IMR-90 (cell line): ENCODE measurements around the gene MNAT1. TPM values are rescaled to one million over a fixed set of nuclear protein-coding genes. Genes with fewer than 3 reads are reported as not detected.

Experiments used
- ATAC-seq: fragments of 200-7000 bp; cut with Tn5 transposase; 2 replicates; pipeline ENCODE4 v1.9.1; 2020; ENCODE audit warnings: low read depth, mild to moderate bottlenecking, moderate library complexity
- BruUV-seq: library from RNA; stranded (reverse); fragments of 400-500 nt; replicated peaks from 2 replicates; lab custom pipeline; 2021; lab: Mats Ljungman, UMichigan
- CTCF ChIA-PET: fragments of 300-600 bp; formaldehyde crosslinking; extraction: SDS; loops from one replicate; lab custom pipeline; 2021; ENCODE audit warnings: antibody characterized with exemption; lab: Yijun Ruan, JAX
- POLR2A ChIA-PET: fragments of 300-600 bp; sonication (Branson Sonifier 250); formaldehyde crosslinking; loops from one replicate; lab custom pipeline; 2022; ENCODE audit warnings: antibody characterized with exemption; ENCODE audit not compliant: unreplicated experiment; lab: Charles Lee
- DNase-seq: peaks from one replicate; pipeline ENCODE4 v3.0.0; 2013
- H2AFZ ChIP-seq: replicated peaks from 2 replicates; pipeline ENCODE3; 2013; ENCODE audit warnings: low read length, mild to moderate bottlenecking; ENCODE audit not compliant: poor library complexity
- H2AK5ac ChIP-seq: 2 replicates; pipeline ENCODE4 v1.6.1; 2013; ENCODE audit warnings: low read depth, low read length, inconsistent platforms
- H2AK9ac ChIP-seq: replicated peaks from 2 replicates; pipeline ENCODE3; 2013; ENCODE audit warnings: mild to moderate bottlenecking, low read depth, low read length, moderate library complexity; ENCODE audit not compliant: poor library complexity
- H2BK120ac ChIP-seq: 2 replicates; pipeline ENCODE4 v1.6.1; 2013; ENCODE audit warnings: low read depth, low read length, inconsistent platforms
- H2BK15ac ChIP-seq: 3 replicates; pipeline ENCODE4 v1.6.1; 2013; ENCODE audit warnings: low read depth, low read length, inconsistent platforms
- H2BK20ac ChIP-seq: 2 replicates; pipeline ENCODE4 v1.6.1; 2013; ENCODE audit warnings: low read depth, mild to moderate bottlenecking, inconsistent platforms, low read length, moderate library complexity
- H2BK5ac ChIP-seq: 2 replicates; pipeline ENCODE4 v1.6.1; 2013; ENCODE audit warnings: mild to moderate bottlenecking, low read depth, low read length, inconsistent platforms; ENCODE audit not compliant: poor library complexity, severe bottlenecking
- H3K14ac ChIP-seq: replicated peaks from 2 replicates; pipeline ENCODE4 v1.6.1; 2013; ENCODE audit warnings: low read depth, low read length, inconsistent platforms
- H3K18ac ChIP-seq: 2 replicates; pipeline ENCODE4 v1.6.1; 2013; ENCODE audit warnings: low read depth, low read length, control low read depth
- H3K23ac ChIP-seq: 2 replicates; pipeline ENCODE4 v1.6.1; 2013; ENCODE audit warnings: low read depth, low read length, inconsistent platforms
- H3K27ac ChIP-seq: 2 replicates; pipeline ENCODE4 v1.5.1; 2013; ENCODE audit warnings: mild to moderate bottlenecking, control low read depth, low read length; ENCODE audit not compliant: insufficient read depth
- H3K27me3 ChIP-seq: 2 replicates; pipeline ENCODE4 v1.6.1; 2013; ENCODE audit warnings: low read length; ENCODE audit not compliant: control insufficient read depth, insufficient read depth
- H3K36me3 ChIP-seq: 2 replicates; pipeline ENCODE4 v1.6.1; 2013; ENCODE audit warnings: low read length, mixed read lengths; ENCODE audit not compliant: control insufficient read depth, insufficient read depth
- H3K4ac ChIP-seq: 2 replicates; pipeline ENCODE4 v1.6.1; 2013; ENCODE audit warnings: low read depth, low read length, inconsistent platforms
- H3K4me1 ChIP-seq: 2 replicates; pipeline ENCODE4 v1.6.1; 2013; ENCODE audit warnings: low read length, mixed read lengths; ENCODE audit not compliant: control insufficient read depth, insufficient read depth
- H3K4me2 ChIP-seq: 2 replicates; pipeline ENCODE4 v1.6.1; 2013; ENCODE audit warnings: low read depth, mild to moderate bottlenecking, control low read depth, low read length, moderate library complexity
- H3K4me3 ChIP-seq: 2 replicates; pipeline ENCODE4 v1.5.1; 2013; ENCODE audit warnings: low read depth, mild to moderate bottlenecking, control low read depth, low read length, moderate library complexity; ENCODE audit not compliant: insufficient read depth
- H3K56ac ChIP-seq: 2 replicates; pipeline ENCODE4 v1.6.1; 2013; ENCODE audit warnings: low read length, inconsistent platforms; ENCODE audit not compliant: insufficient read depth; ENCODE audit errors: extremely low read depth
- H3K79me1 ChIP-seq, 2 experiments: 2 replicates each; pipeline ENCODE4 v1.6.1; 2013; ENCODE audit warnings: low read length in 2 of 2, inconsistent platforms in 1 of 2, low read depth in 1 of 2
- H3K9ac ChIP-seq: 2 replicates; pipeline ENCODE4 v1.6.1; 2013; ENCODE audit warnings: low read depth, low read length, control low read depth
- H3K9me1 ChIP-seq: 2 replicates; pipeline ENCODE4 v1.6.1; 2013; ENCODE audit warnings: low read length, inconsistent platforms; ENCODE audit not compliant: insufficient read depth
- H3K9me3 ChIP-seq: 2 replicates; pipeline ENCODE4 v1.6.1; 2013; ENCODE audit warnings: low read length; ENCODE audit not compliant: control insufficient read depth, insufficient read depth
- H4K20me1 ChIP-seq: 2 replicates; pipeline ENCODE4 v1.6.1; 2013; ENCODE audit warnings: low read length, inconsistent platforms; ENCODE audit not compliant: insufficient read depth
- H4K5ac ChIP-seq: 2 replicates; pipeline ENCODE4 v1.6.1; 2013; ENCODE audit warnings: mild to moderate bottlenecking, low read depth, low read length, control low read depth
- H4K8ac ChIP-seq, 2 experiments: 2 replicates each; pipeline ENCODE4 v1.6.1; 2013; ENCODE audit warnings: low read depth in 2 of 2, low read length in 2 of 2, control low read depth in 1 of 2, inconsistent platforms in 1 of 2
- H4K91ac ChIP-seq: 2 replicates; pipeline ENCODE4 v1.6.1; 2013; ENCODE audit warnings: low read depth, low read length, inconsistent platforms; ENCODE audit not compliant: insufficient read depth
- CTCF ChIP-seq: conservative IDR thresholded peaks from 2 replicates; pipeline ENCODE4 v1.5.1; 2012; ENCODE audit warnings: mild to moderate bottlenecking, low read depth, low read length, improper control_type of control experiment
- FOS ChIP-seq: fragments of 150-350 bp; IDR thresholded peaks from 2 replicates; pipeline ENCODE4 v1.6.1; 2016; ENCODE audit warnings: low read depth, low read length
- MAZ ChIP-seq: IDR thresholded peaks from 2 replicates; pipeline ENCODE4 v1.6.1; 2012; ENCODE audit warnings: low read depth, mild to moderate bottlenecking, low read length, improper control_type of control experiment, moderate library complexity, borderline replicate concordance
- RCOR1 ChIP-seq: IDR thresholded peaks from 2 replicates; pipeline ENCODE4 v1.6.1; 2012; ENCODE audit warnings: mild to moderate bottlenecking, low read length, improper control_type of control experiment; ENCODE audit not compliant: insufficient replicate concordance
- RFX5 ChIP-seq: IDR thresholded peaks from 2 replicates; pipeline ENCODE4 v1.8.0; 2012; ENCODE audit warnings: low read depth, mild to moderate bottlenecking, low read length, moderate library complexity
- WGBS, 2 experiments: methylation state at CpG; one replicate each; pipeline versions ENCODE4 v1.1.5 to v1.1.7; 2013; ENCODE audit warnings: missing lambda C conversion rate in 2 of 2; ENCODE audit not compliant: insufficient read length in 1 of 2; ENCODE audit errors: extremely low coverage in 2 of 2; 5-methylcytosine and 5-hydroxymethylcytosine counted together
- dilution Hi-C: fragments of 300-500 bp; cut with HindIII; formaldehyde crosslinking; loops from one replicate; pipeline ENCODE4 v1.14.3; 2018; ENCODE audit warnings: low sequenced_read_pairs; ENCODE audit not compliant: unreplicated experiment
- in situ Hi-C: fragments of 300-500 bp; cut with MboI; formaldehyde crosslinking; loops from 3 replicates; pipeline ENCODE4 v1.14.3; 2019; ENCODE audit warnings: low sequenced_read_pairs, inconsistent platforms, mixed read lengths
- intact Hi-C: fragments of 100-400 bp; cut with micrococcal nuclease; formaldehyde crosslinking; loops from 2 replicates; pipeline ENCODE4 v1.10.0; 2022
- polyA plus RNA-seq, 3 experiments: library from polyadenylated mRNA; depleted of rRNA; stranded (reverse); fragments of >200 nt; gene quantifications; 2 replicates each; pipeline ENCODE4 v1.2.3, GENCODE V29; 2012; ENCODE audit warnings: low replicate concordance in 1 of 3
- total RNA-seq: library from RNA; depleted of rRNA; stranded (reverse); fragments of >200 nt; gene quantifications from 2 replicates; pipeline ENCODE4 v1.2.3, GENCODE V29; 2012

The MNAT1 gene
- total and polyA plus RNA-seq, 2 of the 4 experiments (the other 2 are of a cell fraction) = 48.2 to 53.0 TPM

- CTCF ChIA-PET = no interaction called here
- intact Hi-C loops = no loop called here
- ATAC-seq = peak; percentile 88
These were observed 230.3 kb downstream of the MNAT1 start for GRCh38 chr14:60964904-60965303.

More at GRCh38 chr14:60964904-60965303, 230.3 kb downstream of the MNAT1 start:
- H2AK9ac ChIP-seq = no peak overlapping the region
- in situ Hi-C loops = no loop called here
- DNase-seq = peak; percentile 76
- BruUV-seq = no TSS peak
- H4K5ac ChIP-seq = no peak overlapping the region
- POLR2A ChIA-PET = interaction anchor here (0.6 kb wide), 1 partner anchor 319 kb away, joined by 11 read pairs; no protein-coding TSS in a partner anchor
- no peaks in the 10 kb centered on the region for H3K36me3 ChIP-seq
- TF ChIP-seq RCOR1 = no peak
- 0 out of 2 replicates have a peak, but pooled peaks have one; percentile 18 for TF ChIP-seq FOS
- no peak for TF ChIP-seq MAZ
- no peak for TF ChIP-seq CTCF
- no peak for TF ChIP-seq RFX5
- no peaks in the 10 kb centered on the region for H3K9me1 ChIP-seq
- H4K91ac ChIP-seq = no peak overlapping the region
- H3K23ac ChIP-seq = peak overlapping the region; percentile 16; the same call in 1 of the 2 replicates
- no peaks in the 10 kb centered on the region for H3K9me3 ChIP-seq
- H3K27ac ChIP-seq = peak overlapping the region; percentile 79; the same call in 1 of the 2 replicates
- H3K4ac ChIP-seq = no peak overlapping the region
- no peak overlapping the region for H3K14ac ChIP-seq
- no peak overlapping the region for H2BK120ac ChIP-seq
- no peaks in the 10 kb centered on the region; the same call in 1 of the 2 replicates for H4K20me1 ChIP-seq
- no CpG with 5 or more reads among the region's 2 CpGs for WGBS, 2 experiments
- peak overlapping the region; percentile 3; the same call in 1 of the 2 replicates for H3K18ac ChIP-seq
- peak overlapping the region; percentile 53 for H3K4me2 ChIP-seq
- dilution Hi-C loops = no loop called here
- peaks cover 9 to 29% of the 10 kb centered on the region in 2 experiments; a peak in 3 of 4 replicates for H3K79me1 ChIP-seq
- no peak overlapping the region for H3K4me3 ChIP-seq
- no peak overlapping the region for H2BK15ac ChIP-seq
- H2BK20ac ChIP-seq = no peak overlapping the region
- H3K9ac ChIP-seq = no peak overlapping the region
- H3K4me1 ChIP-seq = peaks cover 10% of the 10 kb centered on the region
- H2BK5ac ChIP-seq = peak overlapping the region; percentile 92
- no peaks in the 10 kb centered on the region for H3K27me3 ChIP-seq
- peak overlapping the region in 1 of 2 experiments; percentile 24; a peak in 1 of 4 replicates for H4K8ac ChIP-seq
- H3K56ac ChIP-seq = no peak overlapping the region
- no peak overlapping the region for H2AK5ac ChIP-seq
- H2AFZ ChIP-seq = no peak overlapping the region
